HG02763 (cell line): ENCODE results near the gene MANSC4.

Experiments used
- ATAC-seq: cut with Tn5 transposase; IDR thresholded peaks from one replicate; pipeline ENCODE4 v1.9.1; 2021; ENCODE audit warnings: mild to moderate bottlenecking, moderate library complexity; ENCODE audit not compliant: unreplicated experiment

Gene MANSC4

DNA sequence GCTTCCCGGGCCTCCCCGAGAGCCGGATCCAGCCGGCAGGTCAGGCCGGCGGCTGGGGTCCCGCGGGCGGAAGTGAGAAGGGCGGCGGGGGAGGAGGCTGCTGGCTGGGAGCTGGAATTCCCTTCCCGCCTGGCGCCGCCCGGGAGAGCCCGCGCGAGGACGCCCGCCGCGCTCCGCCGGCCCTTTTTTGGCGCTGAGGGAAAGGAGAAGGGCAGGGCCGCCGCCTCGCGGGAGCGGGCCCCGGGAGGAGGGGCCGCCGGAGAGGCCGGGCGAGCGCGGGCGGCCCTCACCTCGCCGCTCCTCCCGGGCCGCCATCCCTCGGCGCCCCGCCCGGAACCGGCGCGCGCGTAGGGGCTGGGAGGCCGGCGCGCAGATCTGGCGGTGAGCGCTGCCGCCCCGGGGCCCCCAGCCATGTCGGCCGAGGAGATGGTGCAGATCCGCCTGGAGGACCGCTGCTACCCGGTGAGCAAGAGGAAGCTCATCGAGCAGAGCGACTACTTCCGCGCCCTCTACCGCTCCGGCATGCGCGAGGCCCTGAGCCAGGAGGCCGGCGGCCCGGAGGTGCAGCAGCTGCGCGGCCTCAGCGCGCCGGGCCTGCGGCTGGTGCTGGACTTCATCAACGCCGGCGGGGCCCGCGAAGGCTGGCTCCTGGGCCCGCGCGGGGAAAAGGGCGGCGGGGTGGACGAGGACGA is at the start of gene MANSC4, which contains the start of gene KLHL42:
Gene MANSC4 (minus strand): TSS at position 317 of the 692 bp plus-strand sequence. CDS start 8,960 bp downstream, outside the sequence.
Gene KLHL42 (plus strand): TSS at position 314 of the 692 bp plus-strand sequence. CDS start 98 bp downstream, at position 412.
- ATAC-seq = peak; percentile 73

- no peak for ATAC-seq
Measured at GRCh38 chr12:27828196-27828595, 48.2 kb upstream of the MANSC4 start.

DNA sequence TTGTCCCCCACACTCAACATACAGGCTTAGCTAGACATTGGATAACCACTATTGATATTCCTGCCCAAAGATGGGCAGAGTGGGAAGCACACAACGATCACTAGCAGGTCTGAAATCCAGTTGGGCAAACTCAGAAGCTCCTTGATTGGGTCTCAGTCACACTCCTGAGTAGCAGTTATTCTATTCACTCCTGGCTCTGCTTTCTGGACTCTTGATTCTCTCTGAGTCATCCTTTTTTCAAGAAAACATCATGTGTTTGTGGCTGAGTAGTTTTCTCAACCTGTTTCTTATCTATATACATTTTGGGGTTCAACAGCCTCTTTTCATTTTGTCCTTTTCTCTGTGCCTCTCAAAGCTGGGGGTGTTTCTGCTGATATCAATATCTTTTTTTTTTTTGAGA is 46.0 kb upstream of the MANSC4 start:
- ATAC-seq = no peak

GRCh38 chr12:27824126-27824842 is 44.2 kb upstream of the MANSC4 start:
- ATAC-seq = peak; percentile 67

DNA sequence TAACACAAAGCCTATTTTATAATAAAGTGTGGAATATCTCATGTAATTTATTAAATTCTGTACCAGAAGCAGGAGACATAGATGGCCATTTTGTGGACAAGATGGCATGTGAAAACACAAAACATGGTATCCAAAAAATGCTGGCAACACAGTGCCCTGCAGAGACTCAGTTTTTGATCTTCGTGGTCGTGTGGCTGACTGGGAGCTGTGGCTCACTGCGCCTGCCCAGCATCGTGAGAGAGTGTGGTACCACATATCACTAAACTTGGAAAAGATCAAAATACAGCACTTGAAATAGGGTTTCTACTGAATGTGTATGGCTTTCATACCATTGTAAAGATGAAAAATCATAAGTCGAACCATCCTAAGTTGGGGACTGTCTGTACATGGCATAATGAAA is 43.0 kb upstream of the MANSC4 start:
- no peak for ATAC-seq

DNA sequence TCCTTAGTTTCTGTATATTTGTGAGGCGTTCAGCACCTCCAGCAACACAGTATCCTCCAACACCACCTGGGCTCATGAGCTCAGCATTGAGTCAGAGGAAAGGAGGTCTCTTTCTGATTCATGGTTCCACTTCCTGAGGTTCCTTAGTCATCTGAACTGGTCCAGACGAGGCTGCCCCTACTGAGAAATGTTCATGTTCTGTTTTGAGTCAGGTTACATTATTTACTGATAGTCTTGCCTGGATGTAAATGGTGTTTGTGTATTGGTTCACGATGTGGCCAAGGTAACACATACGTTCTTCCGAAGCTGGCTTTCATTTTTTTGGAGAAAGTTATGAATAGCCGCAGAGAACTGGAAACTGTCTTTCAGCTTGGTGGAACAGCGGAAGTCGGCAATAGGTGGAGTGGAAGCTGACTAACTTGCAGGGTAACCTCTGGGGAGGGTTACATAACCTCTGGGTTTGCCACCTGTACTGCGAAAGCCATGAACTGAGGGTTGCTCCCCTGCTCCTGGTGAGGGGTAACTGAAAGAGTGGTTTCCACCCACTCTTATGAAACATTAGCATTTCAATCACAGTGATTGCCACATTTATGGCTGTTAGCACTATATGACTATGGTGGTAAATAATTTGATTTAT is 42.2 kb upstream of the MANSC4 start:
- peak; percentile 62 for ATAC-seq

- no peak for ATAC-seq
Measured at GRCh38 chr12:27821259-27821973, 41.4 kb upstream of the MANSC4 start.

GRCh38 chr12:27820564-27820963 is 40.5 kb upstream of the MANSC4 start:
- ATAC-seq = no peak

DNA sequence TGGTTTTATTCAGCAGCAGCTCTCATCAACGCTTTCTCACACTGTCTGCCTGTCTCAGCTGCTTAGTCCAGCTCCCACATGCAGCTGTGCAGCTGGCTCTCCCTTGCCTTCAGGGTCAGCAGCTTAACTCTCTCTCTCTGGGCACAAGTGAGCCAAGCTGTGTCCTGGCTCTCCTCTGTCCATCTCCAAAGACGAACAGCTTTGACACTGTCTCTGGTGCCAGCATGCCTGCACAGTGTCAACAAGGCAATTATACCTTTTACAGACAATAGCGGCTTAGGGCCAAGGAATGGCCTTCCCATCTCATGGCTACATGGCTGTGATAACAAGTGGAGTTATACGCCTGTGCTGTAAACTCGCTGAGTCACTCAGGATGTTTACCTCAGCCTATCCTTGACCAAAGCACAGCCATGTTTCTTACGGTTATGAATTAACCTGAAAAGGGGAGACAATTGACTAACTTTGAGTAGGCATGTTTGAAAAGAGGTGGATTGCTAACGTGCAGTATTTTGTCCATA is 38.4 kb upstream of the MANSC4 start:
- ATAC-seq = no peak

GRCh38 chr12:27817766-27818165 is 37.7 kb upstream of the MANSC4 start:
- ATAC-seq = no peak

- no peak for ATAC-seq
Measured at GRCh38 chr12:27814851-27815591, 35.0 kb upstream of the MANSC4 start.

GRCh38 chr12:27814411-27814810 is 34.4 kb upstream of the MANSC4 start:
- no peak for ATAC-seq

DNA sequence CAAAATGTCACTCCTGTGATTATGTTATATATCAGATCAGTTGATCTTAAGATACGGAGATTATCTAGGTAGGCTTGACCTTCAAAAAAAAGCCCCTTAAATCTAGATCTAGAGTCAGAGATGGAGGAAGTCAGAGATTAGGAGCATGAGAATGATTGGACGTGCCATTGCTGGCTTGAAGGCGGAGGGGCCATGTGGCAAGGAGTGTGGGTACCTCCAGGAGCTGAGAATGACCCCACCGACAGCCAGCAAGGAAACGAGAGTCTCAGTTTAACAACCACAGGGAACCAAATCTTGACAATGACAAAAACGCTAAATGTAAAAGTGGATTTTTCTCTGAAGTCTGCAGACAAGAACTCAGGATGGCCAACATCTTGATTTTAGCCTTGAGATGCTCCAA is 32.5 kb upstream of the MANSC4 start:
- no peak for ATAC-seq

DNA sequence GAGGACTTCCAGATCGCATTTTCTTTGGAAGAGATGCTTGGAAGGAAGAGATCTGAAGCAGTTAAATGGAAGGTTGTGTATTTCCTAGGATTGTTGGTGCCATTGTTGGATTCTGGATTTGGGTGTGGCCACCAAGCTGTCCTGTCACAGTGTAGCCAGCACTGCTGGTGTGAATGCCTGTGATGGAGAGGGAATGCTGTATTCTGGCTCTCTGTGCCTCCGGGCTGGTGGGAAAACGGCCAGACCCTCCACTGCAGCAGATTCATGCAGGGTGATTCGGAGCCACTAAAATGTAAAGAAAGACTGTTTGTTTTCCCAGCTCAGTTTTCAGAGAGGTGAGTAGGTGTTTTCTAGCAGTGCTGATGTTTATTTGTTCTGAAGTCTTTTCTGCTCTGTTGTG is 30.7 kb upstream of the MANSC4 start:
- ATAC-seq = no peak

GRCh38 chr12:27808841-27809240 is 28.8 kb upstream of the MANSC4 start:
- no peak for ATAC-seq

DNA sequence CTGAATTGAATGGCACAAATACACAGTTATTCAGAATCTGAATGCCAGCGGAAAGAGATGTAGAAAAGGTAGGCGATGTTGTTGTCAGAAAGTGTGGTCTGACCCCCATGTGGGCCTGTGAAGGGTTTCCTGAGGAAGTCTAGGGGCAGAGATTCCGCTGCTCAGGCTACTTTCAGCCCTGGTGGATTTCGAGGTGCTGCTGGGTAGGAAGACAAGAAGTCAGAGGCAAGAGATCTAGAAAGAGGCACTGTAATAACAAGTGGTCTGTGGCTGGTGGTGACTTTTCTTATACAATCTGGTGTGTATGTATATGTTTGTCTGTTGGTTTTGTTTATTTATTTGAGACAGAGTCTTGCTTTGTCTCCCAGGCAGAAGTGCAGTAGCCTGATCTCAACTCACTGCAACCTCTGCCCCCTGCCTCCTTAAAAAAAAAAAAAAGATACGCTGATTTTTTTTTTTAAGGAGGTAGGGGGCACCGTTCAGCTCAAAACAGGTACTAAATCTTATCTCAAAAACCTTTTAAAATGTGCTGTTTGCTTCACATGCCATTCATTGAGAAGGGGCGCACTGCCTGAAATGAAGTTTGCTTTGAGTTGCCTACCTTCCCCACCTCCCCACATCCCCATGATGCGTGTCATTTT is 27.1 kb upstream of the MANSC4 start:
- no peak for ATAC-seq

GRCh38 chr12:27806259-27806658 is 26.2 kb upstream of the MANSC4 start:
- ATAC-seq = no peak

DNA sequence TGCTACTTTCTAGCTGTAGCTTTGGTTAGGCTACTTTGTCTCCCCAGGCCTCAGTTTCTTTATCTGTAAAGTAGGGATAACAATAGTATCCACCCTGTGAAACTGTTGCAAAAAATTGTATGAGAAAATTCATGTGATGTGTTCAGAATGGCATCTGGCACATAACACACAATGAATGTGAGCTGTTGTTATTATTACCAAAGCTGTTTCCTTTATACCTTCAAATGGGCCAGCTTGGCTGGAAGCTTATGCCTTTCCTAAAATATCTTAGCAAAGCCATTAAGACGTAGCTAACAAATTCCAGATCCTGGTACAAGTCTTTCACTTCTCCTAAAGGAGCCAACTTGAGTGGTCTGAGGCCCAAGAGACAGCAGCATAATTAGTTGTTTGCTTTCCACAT is 25.2 kb upstream of the MANSC4 start:
- no peak for ATAC-seq

DNA sequence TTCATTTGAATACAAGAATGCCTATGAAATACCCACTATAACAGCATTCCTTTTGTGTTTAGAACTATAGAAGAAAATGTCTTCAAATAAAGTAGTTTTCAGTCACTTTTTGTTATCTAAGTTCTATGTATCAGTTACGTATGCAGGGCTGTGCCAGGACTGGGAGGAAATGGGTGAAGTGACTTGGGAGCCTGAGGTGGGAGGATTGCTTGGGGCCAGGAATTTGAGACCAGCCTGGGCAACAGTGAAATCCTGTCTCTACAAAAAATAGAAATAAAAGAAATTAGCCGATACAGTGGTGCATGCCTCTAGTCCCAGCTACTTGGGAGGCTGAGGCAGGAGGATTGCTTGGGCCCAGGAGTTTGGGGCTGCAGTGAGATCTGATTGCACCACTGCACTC is 22.9 kb upstream of the MANSC4 start:
- no peak for ATAC-seq

GRCh38 chr12:27802511-27802910 is 22.5 kb upstream of the MANSC4 start:
- no peak for ATAC-seq
